PC-9 (cell line): ENCODE measurements around the gene HTATIP2. TPM values are rescaled to one million over a fixed set of nuclear protein-coding genes. Genes with fewer than 3 reads are reported as not detected.

Source experiments
- BruUV-seq: library from RNA; stranded (reverse); fragments of 400-500 nt; replicated peaks from 2 replicates; lab custom pipeline; 2021; lab: Mats Ljungman, UMichigan
- CTCF ChIA-PET: fragments of 300-600 bp; sonication (Branson Sonifier 250); formaldehyde crosslinking; loops from one replicate; lab custom pipeline; 2022; ENCODE audit warnings: antibody characterized with exemption; lab: Charles Lee
- POLR2A ChIA-PET: fragments of 300-600 bp; sonication (Branson Sonifier 250); formaldehyde crosslinking; loops from one replicate; lab custom pipeline; 2022; ENCODE audit warnings: antibody characterized with exemption; ENCODE audit not compliant: unreplicated experiment; lab: Charles Lee
- DNase-seq, 2 experiments: peaks; one replicate each; pipeline versions ENCODE4 v3.0.0 to v3.0.0-alpha.2; 2015 to 2022; ENCODE audit warnings: mixed read lengths in 1 of 2
- H2AFZ ChIP-seq: fragments of 200-600 bp; sonication (generic); 2 replicates; pipeline ENCODE4 v1.8.1; 2017; ENCODE audit warnings: antibody characterized with exemption
- H3F3A ChIP-seq: fragments of 200-600 bp; sonication (generic); 2 replicates; pipeline ENCODE4 v1.8.1; 2017; ENCODE audit warnings: antibody characterized with exemption, mild to moderate bottlenecking, low read depth; ENCODE audit not compliant: insufficient read depth
- H3K27ac ChIP-seq: fragments of 200-600 bp; sonication (generic); 2 replicates; pipeline ENCODE4 v1.6.1; 2016; ENCODE audit warnings: mixed run types
- H3K27me3 ChIP-seq: fragments of 200-600 bp; sonication (generic); 2 replicates; pipeline ENCODE4 v1.6.1; 2016; ENCODE audit warnings: low read depth, mixed run types; ENCODE audit not compliant: insufficient read depth
- H3K36me3 ChIP-seq: fragments of 200-600 bp; sonication (generic); 2 replicates; pipeline ENCODE4 v1.6.1; 2016; ENCODE audit warnings: low read depth, mixed run types
- H3K4me1 ChIP-seq: fragments of 200-600 bp; sonication (generic); replicated peaks from 2 replicates; pipeline ENCODE4 v1.6.1; 2016; ENCODE audit warnings: mixed run types; ENCODE audit not compliant: insufficient read depth
- H3K4me2 ChIP-seq: fragments of 200-600 bp; sonication (generic); 2 replicates; pipeline ENCODE4 v1.6.1; 2017; ENCODE audit warnings: mixed run types
- H3K4me3 ChIP-seq: fragments of 200-600 bp; sonication (generic); 2 replicates; pipeline ENCODE4 v1.6.1; 2016; ENCODE audit warnings: mixed run types
- H3K79me2 ChIP-seq: fragments of 200-600 bp; sonication (generic); 2 replicates; pipeline ENCODE4 v1.6.1; 2017; ENCODE audit warnings: low read depth, mixed run types
- H3K9me2 ChIP-seq: fragments of 200-600 bp; sonication (generic); 2 replicates; pipeline ENCODE4 v1.8.1; 2017; ENCODE audit warnings: mild to moderate bottlenecking; ENCODE audit not compliant: insufficient read depth
- H3K9me3 ChIP-seq: fragments of 200-600 bp; sonication (generic); 2 replicates; pipeline ENCODE4 v1.8.1; 2016; ENCODE audit warnings: low read depth; ENCODE audit not compliant: insufficient read depth
- H4K20me1 ChIP-seq: fragments of 200-600 bp; sonication (generic); 2 replicates; pipeline ENCODE4 v1.8.1; 2017; ENCODE audit not compliant: insufficient read depth
- CTCF ChIP-seq: fragments of 200-600 bp; sonication (generic); conservative IDR thresholded peaks from 2 replicates; pipeline ENCODE4 v1.6.1; 2017; ENCODE audit warnings: mixed run types, antibody characterized with exemption, mild to moderate bottlenecking, moderate library complexity
- EZH2 ChIP-seq: fragments of 200-600 bp; sonication (generic); IDR thresholded peaks from 2 replicates; pipeline ENCODE4 v1.8.0; 2017; ENCODE audit warnings: antibody characterized with exemption, low read depth
- intact Hi-C: fragments of 100-400 bp; cut with micrococcal nuclease; formaldehyde crosslinking; loops from one replicate; pipeline ENCODE4 v1.10.0; 2022; ENCODE audit not compliant: unreplicated experiment
- total RNA-seq: library from RNA; stranded (reverse); gene quantifications from 2 replicates; pipeline ENCODE4 v1.2.3, GENCODE V29; 2021

HTATIP2 gene
- total RNA-seq, 1 experiment from 2014 or later = 180 TPM

DNA sequence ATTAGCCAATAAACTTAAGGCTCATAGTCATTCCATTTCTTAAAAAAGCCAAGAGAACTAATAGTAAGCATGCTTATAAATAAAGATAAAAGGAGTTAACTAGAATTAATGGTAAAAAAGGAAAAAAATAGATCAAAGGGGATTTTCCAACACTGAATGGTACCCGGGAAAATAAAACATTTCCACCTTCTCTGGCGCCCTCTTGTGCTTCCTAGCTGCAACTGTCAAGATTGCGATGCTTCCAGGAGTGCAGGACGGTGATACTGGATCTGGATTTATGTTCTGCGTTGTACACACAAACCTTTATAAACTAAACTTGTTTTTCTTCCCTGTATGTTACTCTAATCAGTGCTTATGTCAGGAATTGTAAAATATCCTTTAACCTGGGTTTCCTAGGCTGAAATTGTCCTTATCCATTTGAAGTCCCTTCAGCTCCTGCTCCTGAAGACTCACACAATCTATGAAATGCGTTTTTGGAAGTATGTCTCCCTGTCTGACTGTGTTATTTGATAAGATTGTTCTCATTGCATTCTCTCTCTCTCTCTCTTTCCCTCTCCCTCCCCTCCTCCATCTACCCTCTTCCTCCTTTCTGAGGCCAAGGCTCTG, 9.6 kb upstream of the HTATIP2 start:
- TF ChIP-seq EZH2 = no peak
- TF ChIP-seq CTCF = peak; percentile 84
- DNase-seq = no peak

GRCh38 chr11:20355221-20356219, 8.0 kb upstream of the HTATIP2 start:
- no peak overlapping the region for H3K27ac ChIP-seq
- DNase-seq = peak in 1 of 2 experiments; percentile 46
- no TSS peak for BruUV-seq
- no peaks in the 10 kb centered on the region for H4K20me1 ChIP-seq
- TF ChIP-seq CTCF = peak; percentile 74
- no peak for TF ChIP-seq EZH2
- H3K79me2 ChIP-seq = no peaks in the 10 kb centered on the region
- no peaks in the 10 kb centered on the region for H3K36me3 ChIP-seq
- H3F3A ChIP-seq = no peaks in the 10 kb centered on the region
- no peaks in the 10 kb centered on the region for H3K9me2 ChIP-seq
- H3K27me3 ChIP-seq = no peaks in the 10 kb centered on the region
- no peak overlapping the region for H3K4me2 ChIP-seq
- H3K9me3 ChIP-seq = no peaks in the 10 kb centered on the region
- POLR2A ChIA-PET = no interaction called here
- no peaks in the 10 kb centered on the region; the same call in 1 of the 2 replicates for H3K4me1 ChIP-seq
- H3K4me3 ChIP-seq = no peak overlapping the region
- H2AFZ ChIP-seq = no peak overlapping the region
- intact Hi-C loops = loop anchor here (2.0 to 10.0 kb wide), 2 partner anchors 401 to 451 kb away; no protein-coding TSS in a partner anchor
- CTCF ChIA-PET = interaction anchor here (0.6 to 2.5 kb wide), 3 partner anchors 227 to 451 kb away, joined by 4 to 17 read pairs (median 8); no protein-coding TSS in a partner anchor

More for the DNA sequence above, 9.6 kb upstream of the HTATIP2 start:
- Histone ChIP-seq H4K20me1 (no peaks in the 10 kb centered on the region), H3K9me2 (no peaks in the 10 kb centered on the region), H3K79me2 (no peaks in the 10 kb centered on the region), H3F3A (no peaks in the 10 kb centered on the region), H3K4me1 (no peaks in the 10 kb centered on the region; the same call in 1 of the 2 replicates), H3K27ac (no peak overlapping the region), H3K27me3 (no peaks in the 10 kb centered on the region), H3K36me3 (no peaks in the 10 kb centered on the region), H2AFZ (peak overlapping the region; percentile 41; the same call in 1 of the 2 replicates), H3K4me2 (no peak overlapping the region), H3K9me3 (no peaks in the 10 kb centered on the region), H3K4me3 (no peak overlapping the region)
- ChIA-PET CTCF (interaction anchor here (0.6 to 2.5 kb wide), 6 partner anchors 199 to 418 kb away, joined by 3 to 17 read pairs (median 4); no protein-coding TSS in a partner anchor), POLR2A (interaction anchor here (0.5 kb wide), 1 partner anchor 1110 kb away, joined by 6 read pairs; no protein-coding TSS in a partner anchor)
- intact Hi-C loops = loop anchor here (1.0 to 10.0 kb wide), 5 partner anchors 226 to 1282 kb away; no protein-coding TSS in a partner anchor
- BruUV-seq = no TSS peak

DNA sequence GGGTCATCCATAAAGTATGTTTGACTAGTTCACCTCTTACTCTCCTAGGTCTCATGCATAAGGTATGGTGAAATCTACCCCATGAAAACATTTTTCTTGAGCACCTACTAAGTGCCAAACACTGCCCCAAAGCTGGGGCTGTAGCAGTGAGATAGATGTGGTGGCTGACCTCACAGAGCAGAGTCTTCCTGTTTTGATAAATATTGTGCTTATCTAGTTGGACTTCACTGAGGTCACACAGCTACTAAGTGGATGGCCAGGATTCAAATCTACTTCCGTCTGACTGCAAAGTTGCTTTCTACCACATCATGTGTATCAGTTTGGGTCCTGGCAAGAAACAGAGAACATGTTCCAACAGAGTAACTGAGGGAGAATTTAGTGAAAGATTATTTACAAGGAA, 6.4 kb upstream of the HTATIP2 start:
- no peak overlapping the region for H3K27ac ChIP-seq
- H3K4me1 ChIP-seq = no peaks in the 10 kb centered on the region
- H3K79me2 ChIP-seq = no peaks in the 10 kb centered on the region
- no peaks in the 10 kb centered on the region for H3K27me3 ChIP-seq
- CTCF ChIA-PET = no interaction called here
- H2AFZ ChIP-seq = no peak overlapping the region
- DNase-seq = no peak
- BruUV-seq = no TSS peak
- intact Hi-C loops = loop anchor here (10.0 kb wide), 1 partner anchor 402 kb away; no protein-coding TSS in a partner anchor
- H3F3A ChIP-seq = no peaks in the 10 kb centered on the region
- H3K36me3 ChIP-seq = no peaks in the 10 kb centered on the region
- H3K4me2 ChIP-seq = no peak overlapping the region
- H3K9me2 ChIP-seq = no peaks in the 10 kb centered on the region
- TF ChIP-seq EZH2 = no peak
- TF ChIP-seq CTCF = no peak
- no peaks in the 10 kb centered on the region for H3K9me3 ChIP-seq
- no peak overlapping the region for H3K4me3 ChIP-seq
- no peaks in the 10 kb centered on the region for H4K20me1 ChIP-seq
- POLR2A ChIA-PET = no interaction called here
